GM19239 (cell line): Measurements from ENCODE around the gene TNPO3.

Experiments used
- DNase-seq: peaks from one replicate; pipeline ENCODE4 v3.0.0; 2011; ENCODE audit warnings: low spot score; ENCODE audit not compliant: insufficient read length
- FAIRE-seq: peaks from 2 replicates; lab custom pipeline; 2011; peaks lifted over from hg19 to GRCh38; lab: Jason Lieb, UNC

Gene TNPO3

DNA sequence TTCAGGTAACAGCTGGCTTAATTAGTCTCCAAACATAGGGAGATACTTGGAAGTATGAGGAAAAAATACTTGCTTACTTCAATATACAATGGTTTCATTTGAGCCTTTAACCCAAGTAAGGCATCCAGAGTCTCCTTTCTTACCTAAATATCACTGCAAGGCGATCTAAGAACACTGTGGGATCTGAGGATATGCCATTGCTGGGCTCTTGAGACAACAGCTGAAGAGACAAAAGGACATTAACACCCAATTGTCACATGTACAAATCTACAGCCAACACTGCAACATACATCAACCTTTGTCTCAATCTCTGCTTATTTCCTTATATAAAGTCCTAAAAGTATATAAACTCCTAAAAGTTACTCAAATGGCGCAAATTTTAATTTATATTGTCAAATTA is 72.8 kb downstream of the TNPO3 start:
- DNase-seq (no peak), FAIRE-seq (no peak)

DNA sequence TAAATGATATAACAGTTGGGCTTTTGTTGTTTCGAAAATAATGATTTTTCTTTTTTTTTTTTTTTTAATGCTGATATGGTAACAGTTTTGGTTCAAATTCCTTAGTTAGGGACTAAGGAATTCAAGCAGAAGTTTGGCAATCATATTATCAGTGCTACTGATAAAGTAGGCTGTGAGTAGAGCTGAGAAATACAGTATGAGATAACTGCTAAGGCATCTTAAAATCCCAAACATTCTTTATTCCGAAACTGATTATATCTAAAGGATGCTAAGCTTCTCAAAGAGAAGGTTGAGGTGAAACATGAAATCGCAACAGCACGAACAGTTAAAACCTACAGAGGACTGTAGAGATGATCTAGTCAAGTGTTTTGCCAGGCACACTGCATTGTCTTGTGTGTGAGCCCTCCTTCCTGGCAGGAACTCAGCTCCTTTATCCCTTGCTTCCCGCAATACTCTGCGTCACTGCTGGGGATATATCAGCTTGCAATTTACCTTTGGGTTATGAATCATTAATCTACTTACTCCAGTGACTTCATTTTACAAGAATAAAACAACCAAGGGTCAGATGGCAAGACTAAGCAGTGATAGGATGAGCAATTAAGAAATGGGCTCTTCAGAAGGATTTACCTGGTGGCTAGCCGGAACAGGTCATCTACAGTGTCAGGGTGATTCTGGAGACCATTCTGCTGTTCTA is 80.5 kb downstream of the TNPO3 start:
- DNase-seq, result no peak
- no peak for FAIRE-seq

DNA sequence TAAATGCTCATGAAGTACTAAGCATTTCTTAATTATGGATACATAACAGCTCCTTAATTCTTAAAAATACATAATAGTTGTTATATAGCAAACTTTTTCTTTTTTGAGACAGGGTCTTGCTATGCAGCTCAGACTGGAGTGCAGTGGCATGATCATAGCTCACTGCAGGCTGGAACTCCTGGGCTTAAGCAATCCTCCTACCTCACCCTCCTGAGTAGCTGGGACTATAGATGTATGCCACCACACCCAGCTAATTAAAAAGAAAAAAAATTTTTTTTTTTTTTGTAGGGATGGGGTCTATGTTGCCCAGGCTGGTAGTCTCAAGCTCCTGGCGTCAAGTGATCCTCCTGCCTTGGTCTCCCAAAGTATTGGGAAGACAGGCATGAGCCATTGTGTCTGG is 86.3 kb downstream of the TNPO3 start:
- FAIRE-seq, result no peak
- no peak for DNase-seq

DNA sequence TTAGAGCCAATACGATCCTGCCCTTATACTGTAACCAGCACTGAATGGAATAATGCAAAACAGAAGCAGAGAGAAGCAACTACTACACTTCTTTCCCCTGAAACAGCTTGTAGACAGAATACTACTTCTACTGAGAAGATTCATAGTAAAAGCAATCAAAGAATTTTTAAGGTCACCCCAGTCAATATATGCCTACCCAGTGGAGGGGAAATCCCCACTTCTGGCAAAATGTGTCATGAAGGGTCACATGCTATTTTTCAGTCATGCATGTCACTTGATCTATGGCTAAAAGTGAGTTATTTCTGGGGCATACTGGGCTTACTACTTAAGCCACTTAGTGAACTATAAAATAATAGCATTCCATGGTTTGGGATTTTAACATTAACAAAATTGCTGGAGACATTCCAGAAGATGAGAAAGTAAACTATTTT is 91.6 kb downstream of the TNPO3 start:
- peak; percentile 92 for FAIRE-seq
- no peak for DNase-seq

DNA sequence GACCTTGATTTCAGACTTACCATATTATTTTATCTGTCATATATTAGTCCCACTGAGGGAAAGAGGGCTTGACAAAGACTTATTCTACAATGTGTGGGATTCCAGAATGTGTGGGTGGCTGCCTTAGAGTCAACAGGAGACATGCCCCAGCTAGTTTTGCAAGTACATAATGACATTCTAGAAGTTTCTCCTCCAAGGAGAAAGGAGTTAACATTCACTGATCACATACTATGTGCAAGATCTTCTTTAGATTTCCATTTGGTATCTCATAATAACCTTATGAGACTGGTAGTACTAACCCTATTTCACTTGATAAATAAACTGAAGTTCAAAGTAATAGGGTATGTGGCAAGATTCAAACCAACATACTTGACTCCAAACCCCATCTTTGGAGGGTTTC is 92.0 kb downstream of the TNPO3 start:
- FAIRE-seq, result no peak
- no peak for DNase-seq

DNA sequence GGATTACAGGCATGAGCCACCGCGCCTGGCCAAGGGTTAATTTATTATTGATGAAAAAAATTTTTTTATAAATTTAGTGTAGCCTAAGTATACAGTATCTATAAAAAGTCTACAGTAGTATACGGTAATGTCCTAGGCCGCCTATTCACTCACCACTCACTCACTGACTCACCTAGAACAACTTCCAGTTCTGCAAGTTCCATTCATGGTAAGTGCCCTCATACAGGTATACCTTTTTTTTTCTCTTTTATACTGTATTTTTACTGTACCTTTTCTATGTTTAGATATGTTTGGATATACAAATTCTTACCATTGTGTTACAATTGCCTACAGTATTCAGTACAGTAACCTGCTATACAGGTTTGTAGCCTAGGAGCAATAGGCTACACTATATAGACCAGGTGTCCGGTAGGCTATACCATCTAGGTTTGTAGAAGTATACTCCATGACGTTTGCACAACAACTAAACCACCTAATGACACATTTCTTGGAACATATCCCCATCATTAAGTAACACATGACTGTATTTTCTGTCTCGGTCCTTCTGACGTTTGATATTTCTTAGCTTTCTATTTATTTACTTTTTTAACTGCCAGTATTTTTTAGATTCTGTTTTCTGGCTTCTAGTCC is 93.8 kb downstream of the TNPO3 start:
- no peak for DNase-seq
- no peak for FAIRE-seq

DNA sequence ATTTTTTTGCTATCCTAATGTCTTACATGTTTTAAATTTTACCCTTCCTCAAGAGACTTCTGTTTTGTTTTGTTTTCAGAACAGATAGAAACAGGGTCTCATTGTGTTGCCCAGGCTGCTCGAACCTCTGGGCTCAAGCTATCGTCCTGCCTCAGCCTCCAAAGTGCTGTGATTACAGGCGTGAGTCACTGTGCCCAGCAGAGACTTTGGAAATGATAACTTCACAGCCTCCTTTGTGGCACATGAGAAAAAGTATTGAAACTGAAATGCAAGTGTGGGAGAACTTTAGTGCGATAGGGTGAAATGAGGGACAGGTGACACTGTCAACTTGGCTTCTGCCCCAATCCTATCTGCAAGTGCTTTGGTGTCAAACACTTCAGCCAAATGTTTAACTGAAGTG is 95.6 kb downstream of the TNPO3 start:
- no peak for FAIRE-seq
- no peak for DNase-seq

DNA sequence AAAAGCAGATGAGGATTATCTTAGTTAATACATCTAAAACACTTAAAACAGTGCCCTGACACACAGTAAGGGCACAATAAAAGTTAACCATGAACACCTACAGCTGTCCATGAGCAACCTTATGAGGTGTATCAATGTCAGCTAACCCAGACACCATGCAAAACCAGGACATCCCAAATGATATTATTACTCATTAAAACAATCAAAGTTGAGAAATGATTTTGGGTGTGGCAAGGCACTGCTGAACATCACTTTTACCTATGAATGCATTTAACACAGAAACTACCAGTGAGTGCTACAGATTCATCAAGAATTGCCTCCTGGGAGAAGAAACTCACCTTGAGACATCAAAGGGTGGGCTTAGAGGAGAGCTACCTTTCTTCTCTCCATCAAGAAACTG is 98.9 kb downstream of the TNPO3 start:
- DNase-seq (no peak), FAIRE-seq (no peak)

DNA sequence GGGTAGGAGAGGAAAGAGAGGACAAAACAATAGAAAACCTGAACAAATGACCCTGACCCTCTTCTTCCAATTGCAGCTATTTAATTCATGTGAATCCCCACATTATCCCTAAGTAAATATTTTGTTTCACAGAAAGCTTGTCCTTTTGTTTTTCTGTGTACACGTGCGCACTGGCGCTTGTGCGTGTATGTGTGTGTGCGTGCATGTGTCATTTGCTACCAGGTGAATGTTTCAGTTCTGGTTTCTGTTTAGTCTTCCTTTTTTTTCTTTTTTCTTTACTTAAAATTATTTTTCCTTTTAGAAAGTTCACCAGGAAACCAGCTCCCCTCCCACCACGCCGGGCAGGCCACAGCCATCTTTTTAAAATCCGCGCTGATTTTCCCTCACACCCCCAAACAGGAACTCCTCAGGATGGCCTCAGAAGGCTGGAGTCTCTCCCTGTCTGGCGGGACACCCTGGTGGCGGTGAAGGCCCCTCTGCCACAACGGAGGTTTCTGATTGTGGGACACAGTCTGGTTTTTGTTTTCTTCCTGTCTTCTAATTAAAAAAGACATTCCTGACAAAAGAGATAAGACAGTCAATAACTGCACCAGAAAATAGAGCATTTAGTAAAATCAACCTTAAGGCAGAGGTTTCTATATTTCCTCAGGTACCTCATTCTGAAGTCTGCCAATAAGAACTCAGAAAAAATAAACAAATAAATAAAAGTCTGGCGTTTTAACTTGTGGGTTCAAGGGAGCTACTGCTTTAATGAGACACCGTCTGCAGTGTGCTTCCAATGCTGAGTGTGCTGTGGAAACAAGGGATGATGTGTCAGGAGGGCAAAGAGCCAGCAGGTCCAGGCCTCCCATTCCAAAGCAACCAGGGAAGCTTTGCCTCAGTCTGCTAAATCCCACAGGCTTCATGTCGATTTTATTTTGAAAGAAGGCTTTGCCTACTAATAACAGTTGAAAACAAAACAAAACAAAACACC is 99.8 kb downstream of the TNPO3 start:
- DNase-seq (peak; percentile 35), FAIRE-seq (peak; percentile 95)

DNA sequence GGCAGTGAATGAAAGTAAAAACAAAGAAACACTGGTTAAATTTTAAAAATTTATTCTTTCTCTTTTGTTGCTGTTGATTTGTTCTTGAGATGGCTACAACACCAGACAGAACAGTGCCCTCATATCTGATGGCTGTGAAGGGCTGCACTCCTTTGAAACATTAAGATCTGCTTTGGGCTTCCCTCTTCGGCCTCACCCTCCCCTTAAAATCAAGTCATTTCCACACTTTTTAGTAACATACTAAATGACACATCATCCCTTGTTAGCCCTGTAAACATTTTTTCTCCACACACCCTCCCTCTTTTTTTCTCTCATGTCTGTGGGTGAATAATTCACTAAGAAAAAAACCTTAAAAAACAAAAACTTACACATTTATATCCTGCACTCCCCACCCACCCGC is 100.8 kb downstream of the TNPO3 start:
- no peak for FAIRE-seq

DNA sequence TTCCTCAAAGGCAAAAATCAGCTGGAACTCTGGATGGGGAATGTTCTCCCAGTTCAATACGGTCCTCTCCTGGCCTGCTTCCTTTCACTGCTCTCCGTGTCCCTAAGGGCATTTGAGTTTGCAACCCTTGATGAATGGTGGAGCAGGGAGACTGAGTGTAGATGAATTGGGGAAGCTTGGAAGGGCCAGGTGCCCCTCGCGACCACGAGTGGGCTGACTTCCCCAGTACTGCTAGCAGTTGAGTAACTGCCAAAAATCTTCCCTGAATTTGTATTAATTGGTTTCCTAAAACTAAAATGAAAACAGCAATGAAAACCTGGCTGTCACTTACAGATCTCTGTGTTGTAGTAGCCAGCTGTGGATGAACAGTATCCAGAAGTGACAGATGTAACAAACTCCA is 103.6 kb downstream of the TNPO3 start:
- DNase-seq (no peak), FAIRE-seq (no peak)

More for the DNA sequence above, 100.8 kb downstream of the TNPO3 start:
- no peak for DNase-seq

DNA sequence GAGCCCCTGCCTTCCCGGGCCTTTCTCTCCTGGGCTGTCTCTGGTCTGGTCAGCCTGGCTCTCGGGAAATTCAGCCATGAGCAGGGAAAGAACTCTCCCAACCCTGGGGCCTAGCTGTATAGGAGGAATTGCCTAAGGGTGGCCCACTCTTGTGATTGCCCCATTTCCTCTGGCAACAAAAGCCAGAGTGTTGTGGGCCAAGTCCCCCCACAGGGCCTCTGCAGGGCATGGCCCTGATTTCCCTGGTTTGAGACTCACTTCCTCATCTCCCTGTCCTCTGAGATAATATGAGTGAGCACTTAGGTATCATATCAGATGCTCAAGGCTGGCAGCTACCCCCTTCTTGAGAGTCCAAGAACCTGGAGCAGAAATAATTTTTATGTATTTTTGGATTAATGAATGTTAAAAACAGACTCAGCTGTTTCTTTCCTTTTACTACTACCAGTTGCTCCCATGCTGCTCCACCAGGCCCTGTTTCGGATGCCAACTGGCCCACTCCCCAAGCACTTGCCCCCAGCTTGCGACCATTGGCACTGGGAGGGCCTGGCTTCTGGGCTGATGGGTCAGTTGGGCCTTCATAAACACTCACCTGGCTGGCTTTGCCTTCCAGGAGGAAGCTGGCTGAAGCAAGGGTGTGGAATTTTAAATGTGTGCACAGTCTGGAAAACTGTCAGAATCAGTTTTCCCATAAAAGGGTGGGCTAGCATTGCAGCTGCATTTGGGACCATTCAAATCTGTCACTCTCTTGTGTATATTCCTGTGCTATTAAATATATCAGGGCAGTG is 105.7 kb downstream of the TNPO3 start:
- DNase-seq, result no peak

DNA sequence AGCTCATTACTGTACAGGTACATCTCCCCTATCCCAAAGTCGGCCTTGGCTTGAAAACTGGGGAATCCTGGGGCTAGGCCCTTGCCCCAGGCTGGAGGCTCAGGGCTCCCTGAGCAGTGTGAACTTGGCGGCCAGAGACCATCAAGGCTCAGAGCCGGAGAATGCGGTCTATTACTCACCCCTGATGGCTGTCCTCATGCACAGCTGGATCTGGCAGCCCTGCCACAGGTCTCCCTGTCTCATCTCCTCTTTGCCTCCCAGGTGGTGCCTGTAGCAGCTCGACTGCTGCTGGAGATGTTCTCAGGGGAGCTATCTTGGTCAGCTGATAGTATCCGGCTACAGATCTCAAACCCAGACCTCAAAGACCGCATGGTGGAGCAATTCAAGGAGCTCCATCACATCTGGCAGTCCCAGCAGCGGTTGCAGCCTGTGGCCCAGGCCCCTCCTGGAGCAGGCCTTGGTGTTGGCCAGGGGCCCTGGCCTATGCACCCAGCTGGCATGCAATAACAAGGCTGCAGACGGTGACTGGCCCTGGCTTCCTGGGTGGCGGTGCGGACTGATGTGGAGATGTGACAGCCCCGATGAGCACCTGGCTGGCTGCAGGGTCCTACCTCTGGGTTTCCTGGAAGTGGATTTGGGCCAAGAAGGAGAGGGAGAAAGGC is 106.5 kb downstream of the TNPO3 start:
- DNase-seq (no peak), FAIRE-seq (no peak)

More for the DNA sequence above, 105.7 kb downstream of the TNPO3 start:
- no peak for FAIRE-seq

DNA sequence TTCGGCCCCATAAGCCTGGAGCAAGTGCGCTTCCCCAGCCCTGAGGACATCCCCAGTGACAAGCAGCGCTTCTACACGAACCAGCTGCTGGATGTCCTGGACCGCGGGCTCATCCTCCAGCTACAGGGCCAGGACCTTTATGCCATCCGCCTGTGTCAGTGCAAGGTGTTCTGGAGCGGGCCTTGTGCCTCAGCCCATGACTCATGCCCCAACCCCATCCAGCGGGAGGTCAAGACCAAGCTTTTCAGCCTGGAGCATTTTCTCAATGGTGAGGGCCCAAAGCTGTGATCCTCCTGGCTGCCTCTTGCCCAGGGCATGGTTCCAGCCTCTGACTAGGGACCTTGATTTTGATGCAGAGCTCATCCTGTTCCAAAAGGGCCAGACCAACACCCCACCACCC is 107.1 kb downstream of the TNPO3 start:
- no peak for DNase-seq
- FAIRE-seq, result no peak

DNA sequence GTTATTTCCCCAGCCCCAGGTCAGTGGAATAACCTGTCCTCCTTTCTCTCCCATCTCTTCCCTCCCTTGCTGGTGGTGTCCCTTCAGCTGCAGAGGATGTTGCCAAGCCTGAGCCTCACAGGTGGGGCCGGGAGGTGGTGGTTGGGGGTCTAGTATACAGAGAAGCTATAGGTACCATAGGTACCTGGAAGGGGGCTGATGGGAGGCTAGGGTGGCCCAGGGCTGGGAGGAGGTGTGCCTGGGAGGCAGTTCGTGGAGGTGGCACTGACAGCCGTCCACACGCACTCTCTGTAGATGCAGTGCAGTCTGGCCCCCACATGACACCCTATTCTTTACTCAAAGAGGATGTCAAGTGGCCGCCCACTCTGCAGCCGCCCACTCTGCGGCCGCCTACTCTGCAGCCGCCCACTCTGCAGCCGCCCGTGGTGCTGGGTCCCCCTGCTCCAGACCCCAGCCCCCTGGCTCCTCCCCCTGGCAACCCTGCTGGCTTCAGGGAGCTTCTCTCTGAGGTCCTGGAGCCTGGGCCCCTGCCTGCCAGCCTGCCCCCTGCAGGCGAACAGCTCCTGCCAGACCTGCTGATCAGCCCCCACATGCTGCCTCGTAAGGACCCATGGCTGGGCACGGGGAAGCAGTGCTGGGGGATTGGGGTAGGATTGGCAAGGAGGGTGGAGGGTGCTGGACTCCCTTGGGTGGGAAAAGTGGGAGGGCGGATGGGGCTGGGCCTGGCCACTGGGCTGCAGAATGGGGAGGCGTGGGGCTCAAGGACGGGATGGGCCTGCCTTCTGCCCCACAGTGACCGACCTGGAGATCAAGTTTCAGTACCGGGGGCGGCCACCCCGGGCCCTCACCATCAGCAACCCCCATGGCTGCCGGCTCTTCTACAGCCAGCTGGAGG is 107.7 kb downstream of the TNPO3 start:
- FAIRE-seq (no peak), DNase-seq (no peak)

DNA sequence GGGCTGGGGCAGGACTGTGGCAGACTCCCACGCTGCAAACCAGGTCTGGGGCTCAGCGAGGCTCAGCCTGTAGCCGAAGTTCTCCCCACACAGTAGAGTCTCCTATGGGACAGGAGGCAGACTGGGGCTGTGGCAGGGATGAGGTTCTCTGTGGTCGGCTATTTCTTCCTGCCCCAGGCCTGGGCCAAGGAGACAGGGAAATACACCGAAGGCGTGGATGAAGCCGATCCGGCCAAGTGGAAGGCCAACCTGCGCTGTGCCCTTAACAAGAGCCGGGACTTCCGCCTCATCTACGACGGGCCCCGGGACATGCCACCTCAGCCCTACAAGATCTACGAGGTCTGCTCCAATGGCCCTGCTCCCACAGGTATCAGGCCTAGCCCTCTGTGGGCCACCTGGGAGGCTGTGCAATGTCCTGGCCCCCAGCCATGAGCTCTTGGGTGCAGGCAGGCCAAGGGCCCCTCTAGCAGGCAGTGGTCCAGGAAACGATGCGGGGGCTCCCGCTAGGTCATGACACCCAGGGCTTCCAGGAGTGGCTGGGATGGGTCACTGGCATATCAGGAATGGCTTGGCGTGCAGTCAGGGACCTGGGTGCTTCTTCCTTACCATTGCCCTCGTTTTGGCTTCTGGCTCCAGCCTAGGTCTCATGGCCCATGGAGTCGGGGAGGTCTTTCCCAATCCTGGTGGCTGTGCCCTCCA is 109.1 kb downstream of the TNPO3 start:
- DNase-seq, result no peak
- FAIRE-seq, result no peak

DNA sequence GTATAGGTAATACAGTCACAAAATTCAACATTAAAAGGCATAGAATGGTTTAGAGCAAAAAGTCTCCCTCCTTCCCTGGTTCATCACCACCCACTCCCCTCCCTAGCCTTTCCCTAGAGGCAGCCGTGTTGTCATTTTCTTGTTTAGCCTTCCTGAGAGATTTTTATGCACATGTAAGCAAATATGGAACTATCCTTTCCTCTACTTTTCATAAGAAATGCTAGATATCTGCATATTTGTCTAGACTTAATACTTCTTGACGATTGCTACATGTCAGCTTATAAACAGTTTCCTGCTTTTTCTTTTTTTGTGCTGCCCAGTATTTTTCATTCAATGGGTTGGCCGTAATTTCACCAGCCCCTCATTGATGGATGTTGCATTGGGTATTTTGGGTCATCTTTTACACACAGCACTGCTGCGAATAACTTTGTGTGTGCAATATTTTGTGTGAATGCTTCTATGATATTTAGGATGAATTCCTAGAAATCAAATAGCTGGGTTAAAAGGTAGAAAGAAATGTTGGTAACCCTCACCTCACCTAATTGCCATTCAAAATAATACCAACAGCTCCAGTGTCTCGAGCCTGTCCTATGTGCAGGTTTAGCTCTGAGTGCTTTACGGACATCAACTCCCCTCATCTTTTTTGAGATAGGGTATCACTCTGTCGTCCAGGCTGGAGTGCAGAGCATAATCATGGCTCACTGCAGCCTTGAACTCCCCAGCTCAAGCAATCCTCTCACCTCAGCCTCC is 110.2 kb downstream of the TNPO3 start:
- no peak for DNase-seq
- FAIRE-seq, result no peak
